HepG2 (cell line): ENCODE measurements around the gene UBAP2. TPM values are rescaled to one million over a fixed set of nuclear protein-coding genes. Genes with fewer than 3 reads are reported as not detected.

ENCODE experiments used
- CHD4 ChIP-seq: fragments of 200-600 bp; sonication (generic); IDR thresholded peaks from 2 replicates; pipeline ENCODE4 v1.7.0; 2017; ENCODE audit warnings: mild to moderate bottlenecking, low read length, borderline replicate concordance
- HIVEP1 ChIP-seq: sonication (generic); formaldehyde crosslinking; IDR thresholded peaks from 2 replicates; pipeline ENCODE4 v1.4.0; 2020; ENCODE audit warnings: mild to moderate bottlenecking, missing genetic modification reagents
- NR2C2 ChIP-seq: sonication (generic); formaldehyde crosslinking; IDR thresholded peaks from 2 replicates; pipeline ENCODE4 v1.4.0; 2020; ENCODE audit warnings: missing genetic modification reagents, mild to moderate bottlenecking, moderate library complexity, borderline replicate concordance
- NR3C1 ChIP-seq: sonication (generic); formaldehyde crosslinking; IDR thresholded peaks from 2 replicates; pipeline ENCODE4 v1.4.0; 2020; ENCODE audit warnings: missing genetic modification reagents
- SP140L ChIP-seq: sonication (generic); formaldehyde crosslinking; IDR thresholded peaks from 2 replicates; pipeline ENCODE4 v1.4.0; 2020; ENCODE audit warnings: missing genetic modification reagents, borderline replicate concordance
- ZBTB21 ChIP-seq: sonication (generic); formaldehyde crosslinking; IDR thresholded peaks from 2 replicates; pipeline ENCODE4 v1.4.0; 2020; ENCODE audit warnings: missing genetic modification reagents
- ZNF121 ChIP-seq: sonication (generic); formaldehyde crosslinking; IDR thresholded peaks from 2 replicates; pipeline ENCODE4 v1.5.0; 2020; ENCODE audit warnings: mild to moderate bottlenecking, missing genetic modification reagents
- ZNF547 ChIP-seq: sonication (generic); formaldehyde crosslinking; IDR thresholded peaks from 2 replicates; pipeline ENCODE4 v1.5.1; 2020; ENCODE audit warnings: mild to moderate bottlenecking, missing genetic modification reagents
- ZNF678 ChIP-seq: sonication (generic); formaldehyde crosslinking; IDR thresholded peaks from 2 replicates; pipeline ENCODE4 v1.4.0; 2020; ENCODE audit warnings: mild to moderate bottlenecking, missing genetic modification reagents
- polyA plus RNA-seq, 8 experiments: library from polyadenylated mRNA; depleted of rRNA in 3 of 8; stranded (reverse) in 7 of 8; unstranded in 1 of 8; fragments of >200 nt; fragmentation: Illumina TruSeq in 4 of 8; extraction: Trizol in 4 of 8; gene quantifications; 2 replicates each; pipeline versions ENCODE4 v1.2.1 to v1.2.3, GENCODE V29; 2011 to 2016; ENCODE audit warnings: low read depth in 4 of 8, missing spikeins in 1 of 8, mixed read lengths in 1 of 8; ENCODE audit not compliant: insufficient read depth in 1 of 8
- total RNA-seq, 5 experiments: library from RNA; depleted of rRNA; stranded (reverse); fragments of >200 nt; fragmentation: Illumina TruSeq; extraction: Trizol; gene quantifications; 2 replicates each; pipeline ENCODE4 v1.2.3, GENCODE V29; 2016; ENCODE audit warnings: low read depth in 1 of 5
- TF ChIP-seq, protein P1 (sequence below): sonication (generic); formaldehyde crosslinking; IDR thresholded peaks from 2 replicates; pipeline ENCODE4 v1.4.0; 2020; ENCODE audit warnings: missing genetic modification reagents, borderline replicate concordance
- TF ChIP-seq, protein P2 (sequence below): sonication (generic); formaldehyde crosslinking; IDR thresholded peaks from 2 replicates; pipeline ENCODE4 v1.5.1; 2020; ENCODE audit warnings: mild to moderate bottlenecking, missing genetic modification reagents, moderate library complexity
- TF ChIP-seq, protein P3 (sequence below): IDR thresholded peaks from 2 replicates; pipeline ENCODE4 v1.6.1; 2016; ENCODE audit warnings: low read depth, missing genetic modification reagents, missing compliant biosample characterization
- TF ChIP-seq, protein P4 (sequence below): sonication (generic); formaldehyde crosslinking; IDR thresholded peaks from 2 replicates; pipeline ENCODE4 v1.4.0; 2020; ENCODE audit warnings: missing genetic modification reagents

The UBAP2 gene
- total and polyA plus RNA-seq, 2 of the 13 experiments (the other 11 are each of a cell fraction or from before 2014, with no cell fraction given) = 19.0 to 22.0 TPM

DNA sequence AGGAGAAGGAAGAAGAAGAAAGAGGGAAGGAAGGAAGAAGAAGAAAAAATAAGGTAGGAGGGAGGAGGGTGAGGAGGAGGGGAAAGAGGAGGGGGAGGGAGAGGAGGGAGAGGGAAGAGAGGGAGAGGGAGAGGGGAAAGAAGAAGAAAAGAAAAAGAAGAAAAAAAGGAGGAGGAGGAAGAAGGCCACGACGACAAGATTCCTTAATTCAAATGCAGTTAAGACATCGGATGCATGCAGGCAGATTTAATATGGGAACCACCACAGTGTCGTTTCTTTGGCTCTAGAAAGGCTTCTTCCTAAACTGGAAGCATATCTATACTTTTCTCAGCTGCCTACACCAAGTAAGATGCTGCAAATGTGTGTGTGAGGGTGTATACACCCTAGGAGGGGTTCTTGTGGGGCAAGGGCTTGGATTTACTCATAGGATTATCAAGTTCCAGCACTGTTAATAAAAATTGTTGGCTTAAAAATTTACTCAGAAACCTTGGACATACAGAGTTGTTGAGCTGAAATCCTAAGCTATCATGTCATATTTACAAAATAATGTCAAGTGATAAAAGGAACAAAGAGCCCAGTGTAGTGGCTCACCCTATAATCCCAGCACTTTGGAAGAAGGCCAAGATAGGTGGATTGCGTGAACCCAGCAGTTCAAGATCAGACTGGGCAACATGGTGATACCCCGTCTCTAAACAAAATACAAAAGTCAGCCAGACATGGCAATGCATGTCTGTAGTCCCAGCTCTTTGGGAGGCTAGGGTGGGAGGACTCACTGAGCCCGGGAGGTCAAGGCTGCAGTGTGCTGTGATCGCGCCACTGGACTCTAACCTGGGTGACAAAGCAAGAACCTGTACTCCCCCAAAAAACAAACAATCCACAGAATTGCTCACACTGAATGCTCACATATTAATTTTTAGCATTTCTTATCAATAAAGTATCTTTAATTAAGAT is 108.5 kb downstream of the UBAP2 start (continued):
- TF ChIP-seq, protein P1, sequence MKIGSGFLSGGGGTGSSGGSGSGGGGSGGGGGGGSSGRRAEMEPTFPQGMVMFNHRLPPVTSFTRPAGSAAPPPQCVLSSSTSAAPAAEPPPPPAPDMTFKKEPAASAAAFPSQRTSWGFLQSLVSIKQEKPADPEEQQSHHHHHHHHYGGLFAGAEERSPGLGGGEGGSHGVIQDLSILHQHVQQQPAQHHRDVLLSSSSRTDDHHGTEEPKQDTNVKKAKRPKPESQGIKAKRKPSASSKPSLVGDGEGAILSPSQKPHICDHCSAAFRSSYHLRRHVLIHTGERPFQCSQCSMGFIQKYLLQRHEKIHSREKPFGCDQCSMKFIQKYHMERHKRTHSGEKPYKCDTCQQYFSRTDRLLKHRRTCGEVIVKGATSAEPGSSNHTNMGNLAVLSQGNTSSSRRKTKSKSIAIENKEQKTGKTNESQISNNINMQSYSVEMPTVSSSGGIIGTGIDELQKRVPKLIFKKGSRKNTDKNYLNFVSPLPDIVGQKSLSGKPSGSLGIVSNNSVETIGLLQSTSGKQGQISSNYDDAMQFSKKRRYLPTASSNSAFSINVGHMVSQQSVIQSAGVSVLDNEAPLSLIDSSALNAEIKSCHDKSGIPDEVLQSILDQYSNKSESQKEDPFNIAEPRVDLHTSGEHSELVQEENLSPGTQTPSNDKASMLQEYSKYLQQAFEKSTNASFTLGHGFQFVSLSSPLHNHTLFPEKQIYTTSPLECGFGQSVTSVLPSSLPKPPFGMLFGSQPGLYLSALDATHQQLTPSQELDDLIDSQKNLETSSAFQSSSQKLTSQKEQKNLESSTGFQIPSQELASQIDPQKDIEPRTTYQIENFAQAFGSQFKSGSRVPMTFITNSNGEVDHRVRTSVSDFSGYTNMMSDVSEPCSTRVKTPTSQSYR (CRISPR knock-in tag) = peak; percentile 96
- TF ChIP-seq CHD4 (no peak; the same call in 1 of the 2 replicates), HIVEP1 (CRISPR knock-in tag) (no peak), ZNF678 (CRISPR knock-in tag) (no peak), ZNF547 (CRISPR knock-in tag) (no peak), NR2C2 (peak; percentile 89), ZNF121 (CRISPR knock-in tag) (peak; percentile 92), NR3C1 (no peak), SP140L (CRISPR knock-in tag) (0 out of 2 replicates have a peak, but pooled peaks have one; percentile 44), ZBTB21 (CRISPR knock-in tag) (no peak)
- TF ChIP-seq, protein P2, sequence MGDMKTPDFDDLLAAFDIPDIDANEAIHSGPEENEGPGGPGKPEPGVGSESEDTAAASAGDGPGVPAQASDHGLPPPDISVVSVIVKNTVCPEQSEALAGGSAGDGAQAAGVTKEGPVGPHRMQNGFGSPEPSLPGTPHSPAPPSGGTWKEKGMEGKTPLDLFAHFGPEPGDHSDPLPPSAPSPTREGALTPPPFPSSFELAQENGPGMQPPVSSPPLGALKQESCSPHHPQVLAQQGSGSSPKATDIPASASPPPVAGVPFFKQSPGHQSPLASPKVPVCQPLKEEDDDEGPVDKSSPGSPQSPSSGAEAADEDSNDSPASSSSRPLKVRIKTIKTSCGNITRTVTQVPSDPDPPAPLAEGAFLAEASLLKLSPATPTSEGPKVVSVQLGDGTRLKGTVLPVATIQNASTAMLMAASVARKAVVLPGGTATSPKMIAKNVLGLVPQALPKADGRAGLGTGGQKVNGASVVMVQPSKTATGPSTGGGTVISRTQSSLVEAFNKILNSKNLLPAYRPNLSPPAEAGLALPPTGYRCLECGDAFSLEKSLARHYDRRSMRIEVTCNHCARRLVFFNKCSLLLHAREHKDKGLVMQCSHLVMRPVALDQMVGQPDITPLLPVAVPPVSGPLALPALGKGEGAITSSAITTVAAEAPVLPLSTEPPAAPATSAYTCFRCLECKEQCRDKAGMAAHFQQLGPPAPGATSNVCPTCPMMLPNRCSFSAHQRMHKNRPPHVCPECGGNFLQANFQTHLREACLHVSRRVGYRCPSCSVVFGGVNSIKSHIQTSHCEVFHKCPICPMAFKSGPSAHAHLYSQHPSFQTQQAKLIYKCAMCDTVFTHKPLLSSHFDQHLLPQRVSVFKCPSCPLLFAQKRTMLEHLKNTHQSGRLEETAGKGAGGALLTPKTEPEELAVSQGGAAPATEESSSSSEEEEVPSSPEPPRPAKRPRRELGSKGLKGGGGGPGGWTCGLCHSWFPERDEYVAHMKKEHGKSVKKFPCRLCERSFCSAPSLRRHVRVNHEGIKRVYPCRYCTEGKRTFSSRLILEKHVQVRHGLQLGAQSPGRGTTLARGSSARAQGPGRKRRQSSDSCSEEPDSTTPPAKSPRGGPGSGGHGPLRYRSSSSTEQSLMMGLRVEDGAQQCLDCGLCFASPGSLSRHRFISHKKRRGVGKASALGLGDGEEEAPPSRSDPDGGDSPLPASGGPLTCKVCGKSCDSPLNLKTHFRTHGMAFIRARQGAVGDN (CRISPR knock-in tag) = peak; percentile 52; the same call in 1 of the 2 replicates
- TF ChIP-seq, protein P3, sequence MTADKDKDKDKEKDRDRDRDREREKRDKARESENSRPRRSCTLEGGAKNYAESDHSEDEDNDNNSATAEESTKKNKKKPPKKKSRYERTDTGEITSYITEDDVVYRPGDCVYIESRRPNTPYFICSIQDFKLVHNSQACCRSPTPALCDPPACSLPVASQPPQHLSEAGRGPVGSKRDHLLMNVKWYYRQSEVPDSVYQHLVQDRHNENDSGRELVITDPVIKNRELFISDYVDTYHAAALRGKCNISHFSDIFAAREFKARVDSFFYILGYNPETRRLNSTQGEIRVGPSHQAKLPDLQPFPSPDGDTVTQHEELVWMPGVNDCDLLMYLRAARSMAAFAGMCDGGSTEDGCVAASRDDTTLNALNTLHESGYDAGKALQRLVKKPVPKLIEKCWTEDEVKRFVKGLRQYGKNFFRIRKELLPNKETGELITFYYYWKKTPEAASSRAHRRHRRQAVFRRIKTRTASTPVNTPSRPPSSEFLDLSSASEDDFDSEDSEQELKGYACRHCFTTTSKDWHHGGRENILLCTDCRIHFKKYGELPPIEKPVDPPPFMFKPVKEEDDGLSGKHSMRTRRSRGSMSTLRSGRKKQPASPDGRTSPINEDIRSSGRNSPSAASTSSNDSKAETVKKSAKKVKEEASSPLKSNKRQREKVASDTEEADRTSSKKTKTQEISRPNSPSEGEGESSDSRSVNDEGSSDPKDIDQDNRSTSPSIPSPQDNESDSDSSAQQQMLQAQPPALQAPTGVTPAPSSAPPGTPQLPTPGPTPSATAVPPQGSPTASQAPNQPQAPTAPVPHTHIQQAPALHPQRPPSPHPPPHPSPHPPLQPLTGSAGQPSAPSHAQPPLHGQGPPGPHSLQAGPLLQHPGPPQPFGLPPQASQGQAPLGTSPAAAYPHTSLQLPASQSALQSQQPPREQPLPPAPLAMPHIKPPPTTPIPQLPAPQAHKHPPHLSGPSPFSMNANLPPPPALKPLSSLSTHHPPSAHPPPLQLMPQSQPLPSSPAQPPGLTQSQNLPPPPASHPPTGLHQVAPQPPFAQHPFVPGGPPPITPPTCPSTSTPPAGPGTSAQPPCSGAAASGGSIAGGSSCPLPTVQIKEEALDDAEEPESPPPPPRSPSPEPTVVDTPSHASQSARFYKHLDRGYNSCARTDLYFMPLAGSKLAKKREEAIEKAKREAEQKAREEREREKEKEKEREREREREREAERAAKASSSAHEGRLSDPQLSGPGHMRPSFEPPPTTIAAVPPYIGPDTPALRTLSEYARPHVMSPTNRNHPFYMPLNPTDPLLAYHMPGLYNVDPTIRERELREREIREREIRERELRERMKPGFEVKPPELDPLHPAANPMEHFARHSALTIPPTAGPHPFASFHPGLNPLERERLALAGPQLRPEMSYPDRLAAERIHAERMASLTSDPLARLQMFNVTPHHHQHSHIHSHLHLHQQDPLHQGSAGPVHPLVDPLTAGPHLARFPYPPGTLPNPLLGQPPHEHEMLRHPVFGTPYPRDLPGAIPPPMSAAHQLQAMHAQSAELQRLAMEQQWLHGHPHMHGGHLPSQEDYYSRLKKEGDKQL (CRISPR knock-in tag) = peak; percentile 62; the same call in 1 of the 2 replicates
- TF ChIP-seq, protein P4, sequence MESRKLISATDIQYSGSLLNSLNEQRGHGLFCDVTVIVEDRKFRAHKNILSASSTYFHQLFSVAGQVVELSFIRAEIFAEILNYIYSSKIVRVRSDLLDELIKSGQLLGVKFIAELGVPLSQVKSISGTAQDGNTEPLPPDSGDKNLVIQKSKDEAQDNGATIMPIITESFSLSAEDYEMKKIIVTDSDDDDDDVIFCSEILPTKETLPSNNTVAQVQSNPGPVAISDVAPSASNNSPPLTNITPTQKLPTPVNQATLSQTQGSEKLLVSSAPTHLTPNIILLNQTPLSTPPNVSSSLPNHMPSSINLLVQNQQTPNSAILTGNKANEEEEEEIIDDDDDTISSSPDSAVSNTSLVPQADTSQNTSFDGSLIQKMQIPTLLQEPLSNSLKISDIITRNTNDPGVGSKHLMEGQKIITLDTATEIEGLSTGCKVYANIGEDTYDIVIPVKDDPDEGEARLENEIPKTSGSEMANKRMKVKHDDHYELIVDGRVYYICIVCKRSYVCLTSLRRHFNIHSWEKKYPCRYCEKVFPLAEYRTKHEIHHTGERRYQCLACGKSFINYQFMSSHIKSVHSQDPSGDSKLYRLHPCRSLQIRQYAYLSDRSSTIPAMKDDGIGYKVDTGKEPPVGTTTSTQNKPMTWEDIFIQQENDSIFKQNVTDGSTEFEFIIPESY = peak; percentile 77
